Measurements from ENCODE around the gene NIF3L1.

Gene NIF3L1, protein sequence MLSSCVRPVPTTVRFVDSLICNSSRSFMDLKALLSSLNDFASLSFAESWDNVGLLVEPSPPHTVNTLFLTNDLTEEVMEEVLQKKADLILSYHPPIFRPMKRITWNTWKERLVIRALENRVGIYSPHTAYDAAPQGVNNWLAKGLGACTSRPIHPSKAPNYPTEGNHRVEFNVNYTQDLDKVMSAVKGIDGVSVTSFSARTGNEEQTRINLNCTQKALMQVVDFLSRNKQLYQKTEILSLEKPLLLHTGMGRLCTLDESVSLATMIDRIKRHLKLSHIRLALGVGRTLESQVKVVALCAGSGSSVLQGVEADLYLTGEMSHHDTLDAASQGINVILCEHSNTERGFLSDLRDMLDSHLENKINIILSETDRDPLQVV

DNA sequence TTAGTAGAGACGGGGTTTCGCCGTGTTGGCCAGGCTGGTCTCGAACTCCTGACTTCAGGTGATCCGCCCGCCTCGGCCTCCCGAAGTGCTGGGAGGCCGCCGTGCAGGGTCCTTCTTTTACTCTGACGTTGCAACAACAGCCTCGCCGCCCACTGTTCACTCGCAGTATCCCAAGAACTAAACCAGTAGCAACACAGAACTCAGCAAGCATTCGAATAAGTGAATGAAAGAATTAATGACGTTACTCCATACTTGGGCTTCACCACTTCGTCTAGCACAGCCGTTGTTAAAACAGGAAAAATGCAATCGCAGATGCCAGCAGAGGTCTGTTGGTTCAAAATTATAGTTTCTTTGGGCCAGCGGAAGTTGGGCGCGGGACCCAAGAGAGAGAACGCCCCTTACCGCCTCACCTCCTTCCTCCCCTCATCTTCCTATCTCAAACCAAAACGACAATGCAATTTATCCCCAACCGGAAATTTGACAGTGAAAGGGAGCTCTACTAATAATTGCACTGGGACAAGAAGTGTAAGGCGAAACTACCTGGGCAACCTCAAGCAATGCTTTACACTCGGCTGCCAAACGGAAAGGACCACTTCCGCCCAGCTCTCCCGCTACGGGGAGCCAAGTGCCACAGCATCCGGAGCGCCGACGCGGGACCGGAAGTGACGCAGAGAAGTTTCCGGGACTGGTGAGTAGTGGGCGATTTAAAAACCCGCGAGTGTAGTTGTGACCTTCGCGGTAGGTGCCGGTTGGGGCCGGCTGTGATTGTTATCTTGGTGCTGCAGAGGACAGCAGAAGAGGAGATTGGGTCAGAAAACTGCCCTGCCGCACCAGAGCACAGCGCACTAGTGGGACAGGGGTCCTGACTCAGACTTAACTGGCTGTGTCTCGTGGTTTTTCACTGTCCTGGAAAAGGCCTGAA lies at the start of gene NIF3L1, which contains the start of gene PPIL3:
NIF3L1 (plus strand) TSS at position 668 of the 922 bp plus-strand sequence. CDS start 2,573 bp downstream, outside the sequence.
PPIL3 (minus strand) TSS at position 374 of the 922 bp plus-strand sequence. CDS start 1,462 bp downstream, outside the sequence.
- DNase-seq, result peak; percentile 95

DNA sequence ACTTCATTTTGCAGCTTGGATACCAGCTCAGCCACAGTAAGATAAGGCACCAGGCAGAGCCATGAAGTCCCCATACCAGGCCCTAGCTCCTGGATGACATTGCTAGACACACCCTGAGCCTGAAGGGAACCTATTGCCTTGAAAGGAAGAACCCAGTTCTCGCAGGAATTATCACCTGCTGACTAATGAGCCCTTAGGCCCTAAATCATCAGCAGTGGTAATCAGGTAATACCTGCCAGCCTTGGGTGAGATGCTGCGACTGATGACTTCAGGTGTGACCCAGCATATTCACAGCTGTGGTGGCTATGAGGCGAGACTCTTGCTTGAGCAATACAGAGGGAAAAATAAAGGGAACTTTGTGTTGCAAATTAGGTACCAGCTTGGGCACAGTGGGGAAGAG lies 49.7 kb upstream of the NIF3L1 start:
- no peak for DNase-seq

DNA sequence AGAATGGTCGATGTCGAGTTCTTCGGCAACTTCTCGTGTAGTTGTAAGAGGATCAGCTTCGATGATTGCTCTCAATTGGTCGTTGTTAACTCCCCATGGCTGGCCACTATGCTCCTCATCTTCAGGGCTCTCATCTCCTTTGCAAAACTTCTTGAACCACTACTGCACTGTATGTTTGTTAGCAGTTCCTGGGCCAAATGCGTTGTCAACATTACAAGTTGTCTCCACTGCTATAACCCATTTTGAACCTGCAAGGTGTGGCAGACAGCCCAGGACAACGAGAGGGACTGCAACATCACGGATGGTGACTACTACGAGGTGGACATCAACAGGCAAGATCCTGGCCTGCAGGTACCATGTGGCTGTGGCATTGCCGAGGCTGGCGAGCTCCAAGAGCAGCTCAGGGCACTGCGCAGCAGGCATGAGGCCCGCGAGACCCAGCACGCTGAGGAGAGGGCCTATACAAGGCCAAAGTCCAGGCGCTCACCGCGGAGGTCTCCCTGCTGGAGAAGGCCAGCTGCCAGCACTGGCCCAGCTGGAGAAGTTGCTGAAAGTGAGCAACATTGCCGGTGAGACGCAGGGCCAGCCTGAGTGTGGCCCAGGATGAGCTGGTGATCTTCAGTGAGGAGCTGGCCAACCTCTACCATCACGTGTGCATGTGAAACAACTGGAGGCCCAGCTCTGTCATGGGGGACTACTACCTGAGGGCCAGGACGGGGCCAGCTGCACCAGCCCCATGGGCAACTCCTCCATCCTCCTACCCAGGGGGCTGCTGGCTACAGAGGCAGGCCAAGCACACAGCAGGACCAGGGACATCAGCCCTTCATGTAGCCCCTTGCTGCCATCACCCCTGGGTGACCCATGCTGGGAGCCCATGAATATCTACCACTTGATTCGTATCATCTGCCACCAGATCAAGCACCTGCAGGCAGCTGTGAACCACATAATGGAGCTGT lies 44.9 kb upstream of the NIF3L1 start:
- no peak for DNase-seq

DNA sequence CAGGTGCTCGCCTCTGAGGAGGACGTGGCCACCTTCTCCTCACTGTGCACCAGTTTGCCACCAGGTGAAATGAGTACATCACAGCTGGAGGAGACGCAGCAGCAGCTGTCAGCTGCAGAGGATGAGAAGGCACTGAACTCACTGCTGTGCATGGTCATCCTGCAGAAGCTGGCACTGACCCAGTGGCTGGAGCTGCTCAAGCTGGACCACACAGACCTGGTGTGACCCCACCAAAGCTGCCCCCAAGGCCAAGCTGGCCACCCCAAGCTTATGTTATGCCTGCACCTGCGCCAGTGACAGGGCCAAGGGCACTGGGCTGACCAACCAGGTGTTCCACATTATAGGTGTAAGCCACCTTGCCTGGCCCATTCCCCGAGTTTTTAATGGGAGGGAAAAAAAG lies 44.0 kb upstream of the NIF3L1 start:
- DNase-seq, result no peak

DNA sequence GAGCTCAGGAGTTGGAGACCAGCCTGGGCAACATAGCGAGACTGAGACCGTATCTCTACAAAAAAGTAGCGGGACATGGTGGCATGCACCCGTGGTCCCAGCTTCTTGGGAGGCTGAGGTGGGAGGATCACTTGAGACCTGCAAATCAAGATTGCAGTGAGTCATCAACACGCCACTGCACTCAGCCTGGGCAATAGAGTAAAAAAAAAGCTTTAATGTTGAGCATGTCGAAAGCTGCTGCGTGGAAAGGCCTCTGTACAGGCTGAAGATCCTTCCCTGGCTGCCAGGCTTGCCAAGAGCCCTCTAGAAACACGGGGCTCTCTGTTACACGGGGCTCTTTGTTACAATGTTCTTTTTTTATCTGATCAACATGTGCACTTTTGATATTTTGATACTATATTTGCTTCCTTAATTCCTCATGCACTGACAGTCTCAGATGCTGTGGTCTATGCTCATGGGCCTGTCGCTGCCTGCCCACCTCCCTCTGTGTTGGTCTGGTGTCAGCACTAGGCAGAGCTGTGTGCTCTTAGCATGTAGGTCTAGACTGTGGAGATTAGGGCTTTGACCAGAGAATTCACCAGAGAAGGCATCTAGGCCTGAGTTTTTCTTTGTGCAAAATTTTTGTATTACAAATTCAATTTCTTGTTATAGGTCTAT lies 43.4 kb upstream of the NIF3L1 start:
- DNase-seq, result no peak

DNA sequence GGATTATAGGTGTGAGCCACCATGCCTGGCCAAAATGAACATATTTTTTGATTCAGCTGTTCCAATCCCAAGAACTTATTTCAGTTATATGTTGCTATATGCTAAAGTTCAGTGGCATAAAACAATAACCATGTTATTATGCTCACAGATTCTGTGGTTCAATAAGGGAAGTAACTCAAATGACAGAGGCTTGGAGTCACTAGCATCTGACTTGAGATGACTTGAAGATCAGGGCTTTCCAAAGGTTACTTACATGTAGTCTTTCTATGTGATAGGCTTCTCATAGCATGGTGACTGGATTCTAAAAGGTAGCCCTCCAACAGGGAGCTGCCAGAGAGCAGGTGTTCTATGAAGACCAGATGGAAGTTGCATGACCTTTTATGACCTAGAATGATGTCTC lies 41.9 kb upstream of the NIF3L1 start:
- no peak for DNase-seq

GRCh38 chr2:200847939-200848338 lies 41.2 kb upstream of the NIF3L1 start:
- no peak for DNase-seq

DNA sequence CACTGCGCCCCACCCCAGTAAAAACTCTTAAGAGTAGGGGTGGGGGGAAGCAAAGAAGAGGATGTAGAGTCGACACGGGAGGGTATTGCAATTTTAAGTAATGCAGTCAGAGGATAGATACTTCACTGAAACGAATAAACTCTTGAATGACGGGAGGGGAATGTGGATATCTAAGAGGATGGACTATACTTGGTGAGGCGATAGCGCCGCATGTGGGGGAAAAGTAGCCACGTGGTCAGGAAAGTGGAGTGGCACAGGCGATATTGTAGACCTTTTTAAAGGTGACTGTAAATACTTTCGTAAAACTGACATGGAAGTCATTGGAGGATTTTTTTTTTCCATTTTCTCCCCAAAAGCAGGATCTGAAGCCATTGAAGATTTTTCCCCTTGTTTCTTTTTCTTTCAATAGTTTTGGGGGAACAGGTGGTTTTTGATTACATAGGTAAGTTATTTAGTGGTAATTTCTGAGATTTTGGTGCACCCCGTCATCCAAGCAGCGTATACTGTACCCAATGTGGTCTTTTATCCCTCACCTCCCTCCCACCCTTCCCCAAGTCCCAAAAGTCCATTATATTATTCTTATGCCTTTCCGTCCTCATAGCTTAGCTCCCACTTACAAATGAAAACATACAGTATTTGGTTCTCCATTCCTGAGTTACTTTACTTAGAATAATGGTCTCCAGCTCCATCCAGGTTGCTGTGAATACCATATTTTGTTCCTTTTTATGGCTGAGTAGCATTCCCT lies 38.5 kb upstream of the NIF3L1 start:
- no peak for DNase-seq

- no peak for DNase-seq
These were observed 37.5 kb upstream of the NIF3L1 start for GRCh38 chr2:200851398-200852248.

DNA sequence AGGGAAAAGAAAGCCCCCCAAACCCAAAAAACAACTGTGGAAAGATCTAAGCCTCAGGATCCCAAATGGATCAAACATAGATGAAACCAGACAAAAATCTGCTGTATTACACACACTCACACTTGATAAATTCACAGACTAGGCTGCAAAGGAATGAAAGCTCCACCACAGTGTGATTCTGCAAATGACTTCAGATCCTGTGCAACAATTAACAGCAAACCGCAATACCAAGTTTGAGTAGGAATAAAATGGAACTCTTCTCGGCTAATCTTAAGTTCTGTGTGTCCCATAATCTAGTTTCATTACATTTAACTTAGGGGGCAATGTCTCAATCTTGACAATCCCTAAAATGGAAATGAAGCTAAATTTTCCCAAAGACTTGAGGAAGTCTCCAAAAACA lies 36.6 kb upstream of the NIF3L1 start:
- DNase-seq, result no peak

DNA sequence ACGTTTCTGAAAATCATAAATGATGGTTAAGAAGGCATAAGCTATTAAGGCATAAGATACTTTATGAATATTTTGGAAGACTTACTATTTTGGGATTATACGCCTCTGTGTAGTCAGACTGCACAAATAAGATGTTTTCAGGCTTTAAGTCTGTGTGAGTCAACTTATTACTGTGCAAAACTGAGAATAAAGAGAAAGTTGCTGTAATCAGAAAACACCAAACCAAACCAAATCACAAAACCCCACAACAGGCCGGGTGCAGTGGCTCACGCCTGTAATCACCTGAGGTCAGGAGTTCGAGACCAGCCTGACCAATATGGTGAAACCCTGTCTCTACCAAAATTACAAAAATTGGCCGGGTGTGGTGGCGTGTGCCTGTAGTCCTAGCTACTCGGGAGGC lies 32.4 kb upstream of the NIF3L1 start:
- DNase-seq, result no peak

DNA sequence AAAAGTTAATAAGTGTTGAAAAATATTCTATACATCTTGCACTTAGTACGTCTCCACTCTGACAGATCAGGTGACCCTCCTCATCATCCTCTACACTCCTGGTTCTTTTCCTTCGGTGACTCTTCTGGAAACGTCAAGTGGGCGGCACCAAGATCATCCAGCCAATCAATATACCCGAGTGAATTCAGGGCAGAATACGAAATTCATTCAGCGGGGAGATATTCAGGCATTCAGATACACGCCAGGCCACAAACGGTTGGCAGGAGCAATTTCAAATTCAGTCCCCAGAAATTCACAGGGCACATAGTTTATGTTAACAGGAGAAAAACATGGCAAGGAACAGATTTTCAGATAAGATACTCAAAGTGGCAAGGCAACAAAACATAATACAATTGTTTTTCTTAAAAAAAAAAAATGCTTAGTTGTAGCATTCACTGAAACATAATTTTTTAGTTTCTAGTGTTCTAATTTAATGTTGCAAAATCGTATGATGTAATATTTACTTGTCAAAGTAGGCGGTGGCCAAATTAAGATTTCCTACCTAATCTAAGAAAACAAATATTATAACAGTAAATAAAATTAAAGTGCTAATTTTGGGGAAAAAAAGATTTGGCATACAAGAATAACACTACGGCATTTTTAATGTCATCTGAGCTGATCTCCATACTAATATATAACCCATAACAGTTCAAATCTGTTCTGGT lies 28.9 kb upstream of the NIF3L1 start:
- no peak for DNase-seq

GRCh38 chr2:200861617-200862155 lies 27.5 kb upstream of the NIF3L1 start:
- DNase-seq, result no peak

DNA sequence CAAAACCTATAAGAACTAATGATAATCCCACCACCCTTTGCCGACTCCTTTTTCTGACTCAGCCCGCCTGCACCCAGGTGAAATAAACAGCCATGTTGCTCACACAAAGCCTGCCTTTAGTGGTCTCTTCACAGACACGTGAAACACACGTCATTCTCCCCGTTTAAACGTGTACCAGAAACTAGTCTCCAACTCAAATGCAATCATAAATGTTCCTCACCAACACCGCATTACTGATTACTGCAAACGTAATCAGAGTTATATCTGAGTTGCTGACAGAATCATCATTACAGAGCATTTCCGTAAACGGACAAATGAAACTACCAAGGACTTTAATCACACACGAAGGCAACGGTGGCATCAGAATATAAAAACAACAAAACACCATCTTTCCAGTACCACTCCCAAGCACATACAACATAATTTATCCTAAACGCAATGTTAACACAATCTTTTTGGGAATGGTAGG lies 26.6 kb upstream of the NIF3L1 start:
- no peak for DNase-seq

DNA sequence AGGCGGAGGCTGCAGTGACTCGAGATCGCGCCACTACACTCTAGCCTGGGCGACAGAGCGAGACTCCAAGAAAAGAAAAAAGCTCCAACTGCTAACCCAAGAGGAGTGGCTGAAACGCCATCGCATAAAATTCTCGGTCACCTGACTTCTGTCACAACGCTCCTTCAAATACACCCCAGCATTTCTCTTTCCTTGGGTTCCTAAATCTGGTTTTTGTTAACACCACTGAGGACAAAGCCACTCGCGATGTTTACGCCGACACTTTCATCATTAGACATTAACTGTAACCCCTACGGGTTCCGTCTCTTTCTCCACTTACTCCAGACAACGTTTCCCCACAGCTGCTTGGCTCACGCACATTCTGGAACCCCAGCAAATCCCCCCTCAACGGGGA lies 25.4 kb upstream of the NIF3L1 start:
- DNase-seq, result no peak

DNA sequence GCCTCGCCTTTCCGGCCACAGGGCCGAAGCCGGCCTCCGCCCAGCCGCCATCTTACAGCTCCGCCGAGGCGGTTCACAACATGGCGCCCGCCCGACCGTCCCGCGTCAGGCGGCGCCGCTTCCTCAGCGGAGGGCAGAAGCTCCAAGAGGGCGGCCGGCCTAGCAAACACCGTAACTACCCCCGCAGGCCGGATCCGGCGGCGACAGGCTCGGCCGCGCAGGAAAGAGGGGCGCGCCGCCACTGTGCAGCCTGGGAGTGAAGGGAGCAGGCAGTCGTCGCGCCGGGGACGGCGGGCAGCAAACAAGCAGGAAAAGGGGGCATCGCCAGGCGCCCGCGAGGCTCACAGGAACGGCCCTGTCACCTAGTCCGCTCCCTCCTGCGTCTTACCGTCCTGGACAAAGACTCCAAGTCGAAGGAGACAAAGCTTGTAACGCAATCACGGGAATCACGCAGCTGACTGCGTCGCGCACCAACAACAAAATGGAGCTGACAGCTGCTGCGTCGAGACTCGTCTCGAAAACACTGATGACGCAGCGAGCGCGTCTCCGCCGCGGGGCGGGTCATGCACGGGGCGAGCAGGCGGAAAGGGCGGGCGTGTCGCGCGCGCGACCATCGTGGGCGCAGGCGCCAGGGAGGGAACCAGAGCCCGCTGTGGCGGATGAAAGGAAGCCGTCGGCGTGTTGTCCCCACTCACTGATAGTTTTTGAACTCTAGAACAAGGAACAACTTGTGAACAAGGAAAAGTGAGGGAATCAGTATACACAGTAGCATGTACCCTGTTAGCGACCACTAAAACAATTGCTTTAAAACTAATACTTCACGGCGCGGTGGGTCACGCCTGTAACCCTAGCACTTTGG lies 24.8 kb upstream of the NIF3L1 start, which contains the start of gene CLK1:
CLK1 (minus strand) TSS at position 483 of the 859 bp plus-strand sequence. CDS start 2,796 bp downstream, outside the sequence.
- peak; percentile 85 for DNase-seq

- DNase-seq, result no peak
These were observed 20.2 kb upstream of the NIF3L1 start for GRCh38 chr2:200869014-200869413.

GRCh38 chr2:200871151-200871550 lies 18.0 kb upstream of the NIF3L1 start:
- DNase-seq, result no peak
